Measurements from ENCODE around the gene ARRDC2. TPM values are rescaled to one million over a fixed set of nuclear protein-coding genes. Genes with fewer than 3 reads are reported as not detected.
"Not testable (repeated sequence)": the region's sequence is repeated elsewhere in the genome, so short reads cannot be mapped to it uniquely, and the experiment has no call there.

Gene ARRDC2
- total RNA-seq, 1 donor from 2014 or later, result 54.5 TPM

DNA sequence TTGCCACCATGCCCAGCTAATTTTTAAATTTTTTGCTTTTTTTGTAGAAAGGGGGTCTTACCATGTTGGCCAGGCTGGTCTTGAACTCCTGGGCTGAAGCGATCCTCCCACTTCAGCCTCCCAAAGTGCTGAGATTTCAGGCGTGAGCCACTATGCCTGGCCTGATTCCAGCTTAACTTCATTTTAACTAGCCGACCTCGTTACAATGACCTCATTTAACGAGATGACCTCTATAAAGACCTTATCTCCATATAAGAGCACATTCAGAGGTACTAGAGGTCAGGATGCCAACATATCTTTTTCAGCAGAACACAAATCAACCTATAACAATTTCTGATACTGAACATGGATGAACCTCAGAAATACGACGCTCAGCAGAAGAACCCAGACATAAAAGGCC is 30.5 kb upstream of the ARRDC2 start:
- H3K9me3 ChIP-seq, result no peaks in the 10 kb centered on the region
- H3K36me3 ChIP-seq, result no peaks in the 10 kb centered on the region
- H3K27ac ChIP-seq, result no peak overlapping the region
- no peaks in the 10 kb centered on the region for H3K27me3 ChIP-seq
- H3K4me1 ChIP-seq, result no peaks in the 10 kb centered on the region
- no peak overlapping the region for H3K4me3 ChIP-seq
- intact Hi-C loops (cut with DNase I), result no loop called here
- no peak for TF ChIP-seq POLR2AphosphoS5 (IDR thresholded peaks at IDR 0.05; ENCODE audit: insufficient read depth in 1 of 2, low read depth in 1 of 2)
- TF ChIP-seq, protein P1, sequence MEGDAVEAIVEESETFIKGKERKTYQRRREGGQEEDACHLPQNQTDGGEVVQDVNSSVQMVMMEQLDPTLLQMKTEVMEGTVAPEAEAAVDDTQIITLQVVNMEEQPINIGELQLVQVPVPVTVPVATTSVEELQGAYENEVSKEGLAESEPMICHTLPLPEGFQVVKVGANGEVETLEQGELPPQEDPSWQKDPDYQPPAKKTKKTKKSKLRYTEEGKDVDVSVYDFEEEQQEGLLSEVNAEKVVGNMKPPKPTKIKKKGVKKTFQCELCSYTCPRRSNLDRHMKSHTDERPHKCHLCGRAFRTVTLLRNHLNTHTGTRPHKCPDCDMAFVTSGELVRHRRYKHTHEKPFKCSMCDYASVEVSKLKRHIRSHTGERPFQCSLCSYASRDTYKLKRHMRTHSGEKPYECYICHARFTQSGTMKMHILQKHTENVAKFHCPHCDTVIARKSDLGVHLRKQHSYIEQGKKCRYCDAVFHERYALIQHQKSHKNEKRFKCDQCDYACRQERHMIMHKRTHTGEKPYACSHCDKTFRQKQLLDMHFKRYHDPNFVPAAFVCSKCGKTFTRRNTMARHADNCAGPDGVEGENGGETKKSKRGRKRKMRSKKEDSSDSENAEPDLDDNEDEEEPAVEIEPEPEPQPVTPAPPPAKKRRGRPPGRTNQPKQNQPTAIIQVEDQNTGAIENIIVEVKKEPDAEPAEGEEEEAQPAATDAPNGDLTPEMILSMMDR (IDR thresholded peaks at IDR 0.05), result no peak
- no peak for TF ChIP-seq POLR2A (IDR thresholded peaks at IDR 0.05)
- no peak for DNase-seq (ENCODE audit: extremely low spot score in 2 of 2)

DNA sequence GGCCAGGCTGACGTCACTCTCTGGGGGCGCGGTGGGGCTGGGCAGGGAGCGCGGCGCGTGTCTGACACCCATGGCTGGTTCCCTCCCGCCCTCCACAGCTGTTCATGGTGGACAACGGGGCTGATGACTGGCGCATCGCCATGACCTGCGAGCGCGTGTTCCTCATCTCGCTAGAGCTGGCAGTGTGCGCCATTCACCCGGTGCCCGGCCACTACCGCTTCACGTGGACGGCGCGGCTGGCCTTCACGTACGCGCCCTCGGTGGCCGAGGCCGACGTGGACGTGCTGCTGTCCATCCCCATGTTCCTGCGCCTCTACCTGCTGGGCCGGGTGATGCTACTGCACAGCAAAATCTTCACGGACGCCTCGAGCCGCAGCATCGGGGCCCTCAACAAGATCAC is 26.4 kb upstream of the ARRDC2 start:
- H3K27ac ChIP-seq, result no peak overlapping the region
- TF ChIP-seq POLR2A (IDR thresholded peaks at IDR 0.05) (no peak), POLR2AphosphoS5 (IDR thresholded peaks at IDR 0.05; ENCODE audit: insufficient read depth in 1 of 2, low read depth in 1 of 2) (no peak)
- TF ChIP-seq, protein P1 (IDR thresholded peaks at IDR 0.05), result no peak
- no peak overlapping the region for H3K4me3 ChIP-seq
- H3K4me1 ChIP-seq, result no peaks in the 10 kb centered on the region
- no peaks in the 10 kb centered on the region for H3K9me3 ChIP-seq
- no peak for DNase-seq (ENCODE audit: extremely low spot score in 2 of 2)
- H3K27me3 ChIP-seq, result no peaks in the 10 kb centered on the region
- intact Hi-C loops (cut with DNase I), result no loop called here
- no peaks in the 10 kb centered on the region for H3K36me3 ChIP-seq

DNA sequence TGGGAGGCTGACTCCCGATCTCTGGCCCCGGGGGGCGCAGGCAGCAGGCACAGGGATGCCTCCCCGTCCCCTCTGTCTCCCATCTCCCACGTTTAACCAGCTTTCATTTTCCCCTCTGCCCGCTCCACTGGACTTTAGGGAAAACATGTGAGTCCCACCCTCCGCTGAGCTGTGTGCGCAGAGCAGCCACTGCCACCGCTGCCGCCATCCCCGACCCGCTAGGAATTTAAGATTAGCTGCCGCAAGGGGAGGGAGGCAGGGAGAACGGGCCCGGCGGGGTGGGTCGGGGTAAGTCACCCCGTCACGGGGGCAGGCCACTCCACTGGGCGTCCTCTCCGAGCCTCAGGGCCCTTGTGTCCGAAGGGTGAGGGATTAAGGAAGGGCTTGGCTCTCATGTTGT is 25.5 kb upstream of the ARRDC2 start:
- Histone ChIP-seq H3K36me3 (no peaks in the 10 kb centered on the region), H3K4me3 (no peak overlapping the region), H3K9me3 (no peaks in the 10 kb centered on the region), H3K27me3 (no peaks in the 10 kb centered on the region), H3K27ac (no peak overlapping the region), H3K4me1 (no peaks in the 10 kb centered on the region)
- no peak for DNase-seq (ENCODE audit: extremely low spot score in 2 of 2)
- TF ChIP-seq, protein P1 (IDR thresholded peaks at IDR 0.05), result no peak
- TF ChIP-seq POLR2A (IDR thresholded peaks at IDR 0.05), result no peak
- no peak for TF ChIP-seq POLR2AphosphoS5 (IDR thresholded peaks at IDR 0.05; ENCODE audit: insufficient read depth in 1 of 2, low read depth in 1 of 2)
- intact Hi-C loops (cut with DNase I), result no loop called here

DNA sequence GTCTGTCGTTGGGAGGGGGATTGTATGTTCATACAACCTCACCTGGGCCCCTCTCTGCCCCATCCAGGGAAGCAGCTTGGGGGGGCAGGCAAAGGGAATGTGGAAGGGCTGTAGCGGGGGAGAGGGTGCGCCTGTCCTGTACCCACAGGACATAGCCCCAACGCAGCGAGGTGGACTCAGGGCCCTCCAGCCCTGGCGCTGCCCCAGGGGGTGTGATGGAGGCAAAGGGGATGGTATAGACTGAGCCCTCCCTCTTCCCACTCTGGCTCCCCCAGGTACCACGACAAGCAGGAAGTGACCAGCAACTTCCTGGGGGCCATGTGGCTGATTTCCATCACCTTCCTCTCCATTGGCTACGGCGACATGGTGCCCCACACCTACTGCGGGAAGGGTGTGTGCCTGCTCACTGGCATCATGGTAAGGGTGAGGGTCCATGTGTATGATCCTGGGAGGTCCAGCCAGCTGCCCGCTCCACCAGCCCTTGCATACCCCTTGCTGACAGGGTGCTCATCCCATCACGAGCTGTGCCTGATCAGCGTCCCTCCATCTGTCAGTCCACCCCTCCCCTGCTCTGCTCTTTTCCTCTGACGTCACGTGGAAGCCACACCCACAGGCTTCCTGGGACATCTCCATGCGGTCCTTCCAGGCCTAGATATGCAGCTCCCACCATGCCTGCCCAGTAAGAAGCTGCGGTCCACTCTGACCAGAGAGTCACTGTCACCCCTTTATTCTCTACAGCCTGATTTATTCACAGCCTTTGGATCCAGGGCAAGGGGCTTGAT is 22.7 kb upstream of the ARRDC2 start:
- no peaks in the 10 kb centered on the region for H3K27me3 ChIP-seq
- H3K4me1 ChIP-seq, result no peaks in the 10 kb centered on the region
- TF ChIP-seq, protein P1 (IDR thresholded peaks at IDR 0.05), result no peak
- TF ChIP-seq POLR2A (IDR thresholded peaks at IDR 0.05) (no peak), POLR2AphosphoS5 (IDR thresholded peaks at IDR 0.05; ENCODE audit: insufficient read depth in 1 of 2, low read depth in 1 of 2) (no peak)
- no peaks in the 10 kb centered on the region for H3K9me3 ChIP-seq
- no peak for DNase-seq (ENCODE audit: extremely low spot score in 2 of 2)
- H3K4me3 ChIP-seq, result no peak overlapping the region
- H3K27ac ChIP-seq, result no peak overlapping the region
- no peaks in the 10 kb centered on the region for H3K36me3 ChIP-seq
- intact Hi-C loops (cut with DNase I), result no loop called here

DNA sequence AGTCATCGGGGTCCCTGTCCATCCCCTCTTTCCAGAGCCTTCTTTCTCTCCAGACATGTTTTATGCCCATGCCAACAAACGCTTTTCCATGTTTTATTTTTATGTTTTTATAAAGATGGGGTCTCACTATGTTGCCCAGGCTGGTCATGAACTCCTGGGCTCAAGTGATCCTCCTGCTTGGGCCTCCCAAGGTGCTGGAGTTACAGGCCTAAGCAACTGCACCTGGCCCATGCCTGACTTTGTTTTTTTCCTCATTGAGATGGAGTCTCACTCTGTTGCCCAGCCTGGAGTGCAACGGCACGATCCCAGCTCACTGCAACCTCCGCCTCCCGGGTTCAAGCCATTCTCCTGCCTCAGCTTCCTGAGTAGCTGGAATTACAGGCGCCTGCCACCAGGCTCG is 21.4 kb upstream of the ARRDC2 start:
- H3K4me3 ChIP-seq; H3K36me3 ChIP-seq; intact Hi-C loops (cut with DNase I); DNase-seq (ENCODE audit: extremely low spot score in 2 of 2); H3K9me3 ChIP-seq; H3K27ac ChIP-seq; H3K27me3 ChIP-seq; H3K4me1 ChIP-seq: not testable (repeated sequence)

Data from vagina (tissue), 2 donors.